Islet precursor cell (in vitro differentiated cells): Measurements from ENCODE around the gene KCNK4.
"Not testable (repeated sequence)": the region's sequence is repeated elsewhere in the genome, so short reads cannot be mapped to it uniquely, and the experiment has no call there.

ENCODE experiments used
- DNase-seq: peaks from one replicate; pipeline ENCODE4 v3.0.0-alpha.2; 2018

Gene KCNK4

DNA sequence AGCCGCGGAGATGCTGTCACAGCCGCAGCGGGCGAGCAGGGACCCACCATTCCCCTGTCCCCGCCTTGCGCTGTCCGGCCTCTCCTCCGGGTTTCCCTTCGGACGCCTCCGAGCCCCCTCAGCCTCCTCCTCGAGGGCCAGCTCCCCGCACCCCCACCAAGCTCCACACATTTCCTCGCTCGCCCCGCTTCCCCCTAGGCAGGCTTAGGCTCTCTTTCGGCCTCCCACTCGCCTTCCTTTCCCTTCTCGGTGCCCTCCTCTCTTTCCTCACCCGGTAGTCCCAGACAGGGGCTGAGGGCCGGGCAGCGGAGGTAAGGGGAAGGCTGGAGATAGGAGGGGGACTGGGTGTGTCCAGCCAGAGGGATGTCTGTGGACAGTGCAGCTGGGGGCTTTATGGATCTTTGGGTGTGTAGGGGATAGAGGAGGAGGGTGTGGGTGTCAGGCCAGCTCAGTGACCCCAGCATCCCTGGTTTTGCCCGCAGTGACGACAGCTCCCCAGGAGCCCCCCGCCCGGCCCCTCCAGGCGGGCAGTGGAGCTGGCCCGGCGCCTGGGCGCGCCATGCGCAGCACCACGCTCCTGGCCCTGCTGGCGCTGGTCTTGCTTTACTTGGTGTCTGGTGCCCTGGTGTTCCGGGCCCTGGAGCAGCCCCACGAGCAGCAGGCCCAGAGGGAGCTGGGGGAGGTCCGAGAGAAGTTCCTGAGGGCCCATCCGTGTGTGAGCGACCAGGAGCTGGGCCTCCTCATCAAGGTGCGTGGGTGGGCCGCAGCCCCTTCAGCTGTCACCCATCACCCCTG lies 1.6 kb downstream of the KCNK4 start:
- no peak for DNase-seq

- DNase-seq = peak; percentile 72
Observed at GRCh38 chr11:64294774-64295173, 3.7 kb downstream of the KCNK4 start.

- DNase-seq = no peak
Observed at GRCh38 chr11:64295760-64296159, 4.7 kb downstream of the KCNK4 start.

DNA sequence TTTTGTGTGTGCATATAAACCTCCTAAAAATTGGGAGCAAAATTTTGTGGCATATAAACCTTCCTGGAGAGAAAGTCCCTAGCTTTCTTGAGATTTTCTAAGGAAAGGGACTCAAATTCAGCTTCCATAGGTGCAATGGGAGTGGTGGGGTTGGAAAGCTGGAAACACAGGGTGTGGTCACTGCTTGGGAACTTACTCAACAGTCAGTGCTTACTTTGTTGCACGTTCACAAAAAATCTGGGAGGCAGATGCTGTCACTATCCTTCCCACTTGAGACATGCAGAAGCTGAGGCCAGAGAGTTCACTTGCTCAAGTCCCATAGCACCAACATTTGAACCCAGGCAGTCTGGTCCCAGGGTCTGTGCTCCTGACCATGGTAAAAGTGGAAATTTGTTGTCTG lies 5.1 kb downstream of the KCNK4 start:
- no peak for DNase-seq

DNA sequence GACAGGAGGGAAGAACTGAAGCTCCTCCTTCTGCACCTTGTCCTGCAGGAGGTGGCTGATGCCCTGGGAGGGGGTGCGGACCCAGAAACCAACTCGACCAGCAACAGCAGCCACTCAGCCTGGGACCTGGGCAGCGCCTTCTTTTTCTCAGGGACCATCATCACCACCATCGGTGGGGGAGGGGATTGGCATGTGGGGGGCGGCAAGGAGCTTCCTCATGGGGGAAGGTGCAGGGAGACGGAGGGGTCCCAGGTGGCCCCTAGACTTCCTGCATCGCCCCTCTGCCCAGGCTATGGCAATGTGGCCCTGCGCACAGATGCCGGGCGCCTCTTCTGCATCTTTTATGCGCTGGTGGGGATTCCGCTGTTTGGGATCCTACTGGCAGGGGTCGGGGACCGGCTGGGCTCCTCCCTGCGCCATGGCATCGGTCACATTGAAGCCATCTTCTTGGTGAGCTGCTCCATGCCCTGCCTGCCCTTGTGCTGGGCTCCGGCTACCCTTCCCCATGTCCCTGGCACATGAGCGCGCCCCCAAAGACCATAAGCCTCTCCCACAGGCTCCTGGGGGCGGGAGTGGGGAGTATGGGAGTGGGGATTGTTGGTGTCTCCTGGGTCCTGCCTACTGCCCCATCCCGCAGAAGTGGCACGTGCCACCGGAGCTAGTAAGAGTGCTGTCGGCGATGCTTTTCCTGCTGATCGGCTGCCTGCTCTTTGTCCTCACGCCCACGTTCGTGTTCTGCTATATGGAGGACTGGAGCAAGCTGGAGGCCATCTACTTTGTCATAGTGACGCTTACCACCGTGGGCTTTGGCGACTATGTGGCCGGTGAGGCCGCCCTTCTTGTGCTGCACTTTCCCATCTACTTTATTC lies 6.0 kb downstream of the KCNK4 start:
- DNase-seq = peak; percentile 50

DNA sequence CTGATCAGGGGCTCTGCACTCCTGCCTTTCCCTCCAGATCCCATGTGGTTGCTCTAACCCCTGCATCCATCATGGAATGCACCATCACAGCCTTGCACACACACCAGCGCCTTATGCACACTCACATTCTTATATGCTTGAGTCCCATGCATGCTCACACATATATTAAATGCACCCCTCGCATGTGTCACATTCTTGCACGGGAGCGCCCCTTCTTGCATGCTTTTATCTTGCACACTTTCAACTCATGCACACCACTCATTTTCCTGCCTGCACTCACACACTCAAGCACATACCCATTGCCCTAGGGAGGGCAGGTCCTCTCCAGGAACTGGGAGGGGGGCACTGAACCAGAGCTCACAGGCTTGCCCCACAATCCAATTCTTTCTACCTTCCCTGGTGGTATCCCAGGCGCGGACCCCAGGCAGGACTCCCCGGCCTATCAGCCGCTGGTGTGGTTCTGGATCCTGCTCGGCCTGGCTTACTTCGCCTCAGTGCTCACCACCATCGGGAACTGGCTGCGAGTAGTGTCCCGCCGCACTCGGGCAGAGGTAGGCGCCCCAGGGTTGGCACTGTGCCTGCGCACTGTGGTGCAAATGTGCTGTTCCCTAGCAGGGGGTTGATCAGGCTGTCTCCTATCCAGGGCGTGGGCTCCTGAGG lies 6.7 kb downstream of the KCNK4 start:
- DNase-seq = no peak

GRCh38 chr11:64298966-64299846 lies 8.1 kb downstream of the KCNK4 start:
- DNase-seq = peak; percentile 56

- no peak for DNase-seq
Observed at GRCh38 chr11:64299847-64300648, 8.9 kb downstream of the KCNK4 start, which contains the start of gene CATSPERZ. Gene CATSPERZ (plus strand): TSS chr11:64300358. CDS start chr11:64300411, 53 bp downstream.

GRCh38 chr11:64303109-64304031 lies 12.3 kb downstream of the KCNK4 start:
- no peak for DNase-seq

DNA sequence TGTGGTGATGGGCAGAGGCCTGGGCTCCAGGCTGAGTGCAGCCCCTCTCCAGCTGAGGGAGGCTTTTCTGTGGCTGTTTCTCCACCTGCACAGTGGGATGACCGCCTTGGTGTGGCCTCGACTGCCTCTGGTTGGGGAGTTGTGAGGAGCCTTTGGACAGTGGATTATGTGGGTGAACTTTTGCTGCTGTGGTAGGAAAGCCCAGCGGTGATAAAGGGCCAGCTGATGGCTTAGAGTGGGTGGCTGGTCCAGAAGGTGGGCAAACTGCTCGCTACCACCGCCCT lies 12.9 kb downstream of the KCNK4 start:
- no peak for DNase-seq

DNA sequence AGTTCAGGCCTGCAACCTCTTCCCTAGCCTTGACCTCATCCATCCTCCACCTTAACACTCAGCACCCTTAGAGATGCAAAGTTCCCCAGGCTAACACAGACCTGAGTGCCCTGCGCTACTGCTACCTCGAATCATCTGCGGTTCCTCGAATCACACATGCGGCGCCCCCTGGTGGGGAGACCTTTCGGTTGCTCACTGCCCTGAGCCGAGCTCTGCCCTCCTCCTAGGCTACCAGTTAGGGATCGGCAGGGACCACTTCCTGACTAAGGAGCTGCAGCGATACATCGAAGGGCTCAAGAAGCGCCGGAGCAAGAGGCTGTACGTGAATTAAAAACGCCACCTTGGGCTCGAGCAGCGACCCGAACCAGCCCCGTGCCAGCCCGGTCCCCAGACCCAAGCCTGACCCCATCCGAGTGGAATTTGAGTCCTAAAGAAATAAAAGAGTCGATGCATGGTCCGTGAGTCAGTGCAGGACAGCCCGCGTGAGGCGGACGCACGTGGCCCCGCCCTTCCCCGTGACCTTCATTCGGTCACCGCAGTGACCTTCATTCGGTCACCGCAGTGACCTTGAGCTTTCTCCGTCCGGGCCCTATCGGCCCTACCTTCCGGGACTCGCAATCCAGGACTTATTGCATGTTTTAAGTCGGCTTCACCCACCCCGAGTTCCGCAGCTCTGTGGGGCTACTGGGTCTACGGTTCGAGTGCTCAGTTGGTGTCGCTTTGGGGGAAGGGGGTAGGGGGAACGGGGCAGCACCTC lies 13.4 kb downstream of the KCNK4 start:
- DNase-seq = peak; percentile 97

DNA sequence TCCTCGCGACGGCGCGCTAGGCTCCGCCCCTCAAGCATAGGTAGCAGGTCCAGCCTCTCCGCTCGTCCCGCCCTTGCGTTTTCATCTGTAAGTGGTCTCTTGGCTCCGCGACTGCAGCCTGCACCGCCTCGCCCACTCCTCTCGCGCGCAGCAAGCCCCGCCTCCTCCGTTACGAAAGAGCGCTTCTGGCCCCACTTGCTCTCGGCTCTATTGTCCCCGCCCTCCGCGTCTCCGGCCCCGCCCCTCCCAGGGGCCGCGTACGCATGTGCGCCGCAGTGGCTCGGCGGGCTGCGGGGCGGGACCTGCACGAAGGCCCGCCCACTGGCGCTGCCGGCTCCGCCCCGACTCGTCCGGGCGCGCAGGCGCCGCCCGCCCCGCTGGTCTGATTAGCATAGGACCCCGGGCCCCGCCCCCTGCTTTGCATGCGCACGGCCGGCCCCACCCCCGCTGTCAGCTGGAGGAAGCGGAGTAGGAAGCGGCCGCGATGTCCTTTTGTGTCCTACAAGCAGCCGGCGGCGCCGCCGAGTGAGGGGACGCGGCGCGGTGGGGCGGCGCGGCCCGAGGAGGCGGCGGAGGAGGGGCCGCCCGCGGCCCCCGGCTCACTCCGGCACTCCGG lies 14.1 kb downstream of the KCNK4 start, which contains the start of gene ESRRA:
Gene ESRRA, plus strand, starts transcription at position 450 of the 616 bp plus-strand sequence. CDS start 1,656 bp downstream, outside the sequence.
- DNase-seq = peak; percentile 100

DNA sequence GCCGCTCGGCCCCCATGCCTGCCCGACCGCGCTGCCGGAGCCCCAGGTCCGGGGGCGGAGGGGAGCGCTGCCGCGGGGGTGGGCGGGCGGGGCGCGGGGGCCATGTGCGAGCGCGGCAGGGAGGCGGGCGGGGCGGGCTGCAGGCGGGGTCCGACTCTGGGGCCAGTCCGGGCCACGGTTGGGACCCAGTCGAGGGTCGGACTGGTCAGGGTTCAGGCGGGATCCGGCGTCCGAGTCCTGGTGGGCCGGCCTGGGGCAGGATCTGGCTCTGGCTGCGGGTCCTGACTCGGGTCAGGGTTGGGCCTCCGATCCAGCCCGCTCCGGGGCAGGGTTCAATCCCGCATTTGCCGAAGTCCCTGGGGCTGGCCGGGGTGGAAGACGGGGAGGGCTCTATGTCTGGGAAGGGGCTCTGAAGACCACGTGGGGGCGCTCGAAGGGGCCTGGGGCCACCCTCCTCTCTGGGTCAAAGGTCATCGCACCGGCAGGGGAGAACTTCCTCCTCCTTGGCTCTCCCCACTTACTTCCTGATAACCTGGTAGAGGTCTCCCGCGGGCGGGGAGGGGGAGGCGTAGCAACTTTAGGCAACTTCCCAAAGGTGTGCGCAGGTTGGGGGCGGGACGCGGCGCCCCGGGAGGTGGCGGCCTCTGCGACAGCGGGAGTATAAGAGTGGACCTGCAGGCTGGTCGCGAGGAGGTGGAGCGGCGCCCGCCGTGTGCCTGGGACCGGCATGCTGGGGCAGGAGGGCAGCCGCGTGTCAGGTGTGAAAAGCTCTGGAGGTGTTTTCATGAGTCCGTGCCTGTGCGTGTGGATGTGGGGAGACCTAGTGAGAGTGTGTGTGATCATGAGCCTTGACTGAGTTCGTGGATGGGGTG lies 14.8 kb downstream of the KCNK4 start:
- DNase-seq = peak; percentile 91

DNA sequence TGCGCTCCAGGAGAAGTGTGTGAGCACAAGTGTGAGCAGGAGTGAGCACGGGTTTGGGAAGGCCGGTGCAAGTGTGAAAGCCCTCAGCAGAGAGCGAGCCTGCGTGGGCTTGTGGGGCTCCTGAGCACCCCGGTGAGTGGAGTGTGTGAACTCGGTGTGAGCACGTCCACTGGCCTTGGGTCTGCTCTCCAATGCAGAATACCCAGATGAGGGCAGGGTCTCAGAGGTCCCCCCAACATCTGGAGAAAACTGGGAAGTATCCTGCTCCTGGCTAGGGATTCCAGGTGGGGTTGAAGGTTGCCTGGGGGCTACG lies 15.4 kb downstream of the KCNK4 start:
- no peak for DNase-seq

DNA sequence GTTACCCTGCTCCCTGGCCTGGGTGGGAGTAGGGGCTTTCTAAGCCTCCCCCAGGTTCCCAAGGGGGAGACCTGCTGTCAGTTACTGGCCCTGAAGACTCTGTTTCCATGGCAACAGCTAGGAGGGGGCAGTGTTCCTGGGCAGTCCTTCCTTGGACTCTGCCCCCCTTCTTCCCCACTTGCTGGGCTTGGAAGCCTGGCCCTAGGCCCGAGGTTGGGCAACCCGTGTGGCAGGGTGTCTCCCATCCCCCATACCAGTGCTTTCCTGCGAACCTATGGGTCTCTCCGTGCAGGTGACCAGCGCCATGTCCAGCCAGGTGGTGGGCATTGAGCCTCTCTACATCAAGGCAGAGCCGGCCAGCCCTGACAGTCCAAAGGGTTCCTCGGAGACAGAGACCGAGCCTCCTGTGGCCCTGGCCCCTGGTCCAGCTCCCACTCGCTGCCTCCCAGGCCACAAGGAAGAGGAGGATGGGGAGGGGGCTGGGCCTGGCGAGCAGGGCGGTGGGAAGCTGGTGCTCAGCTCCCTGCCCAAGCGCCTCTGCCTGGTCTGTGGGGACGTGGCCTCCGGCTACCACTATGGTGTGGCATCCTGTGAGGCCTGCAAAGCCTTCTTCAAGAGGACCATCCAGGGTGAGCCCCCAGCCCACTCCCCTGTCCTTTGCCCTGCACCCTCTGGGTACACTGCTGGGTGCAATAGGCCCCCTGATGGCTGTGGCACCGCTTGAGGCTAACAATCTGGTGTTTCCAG lies 15.9 kb downstream of the KCNK4 start:
- no peak for DNase-seq

- not testable (repeated sequence) for DNase-seq
Observed at GRCh38 chr11:64307795-64308194, 16.7 kb downstream of the KCNK4 start.

DNA sequence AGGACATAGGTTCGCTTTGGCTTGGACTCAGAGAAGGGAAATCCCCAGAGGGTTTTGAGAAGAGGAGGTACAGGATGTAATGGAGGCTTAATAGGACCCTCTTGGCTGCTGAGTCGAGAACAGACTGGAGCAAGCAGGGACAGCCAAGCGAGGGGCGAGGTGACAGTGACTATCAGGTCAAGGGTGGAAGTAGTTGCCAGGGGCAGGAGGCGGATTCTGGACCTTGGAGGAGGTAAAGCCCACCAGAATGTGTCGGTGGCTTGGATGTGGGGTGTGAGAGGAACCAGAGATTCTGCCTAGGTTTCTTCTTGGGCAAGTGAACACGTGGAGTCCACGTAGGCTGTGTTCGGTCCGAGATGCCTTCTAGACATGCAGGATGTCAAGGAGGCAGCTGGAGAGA lies 21.8 kb downstream of the KCNK4 start:
- DNase-seq = no peak
